ENCODE measurements around the gene NFYA.

Gene NFYA

DNA sequence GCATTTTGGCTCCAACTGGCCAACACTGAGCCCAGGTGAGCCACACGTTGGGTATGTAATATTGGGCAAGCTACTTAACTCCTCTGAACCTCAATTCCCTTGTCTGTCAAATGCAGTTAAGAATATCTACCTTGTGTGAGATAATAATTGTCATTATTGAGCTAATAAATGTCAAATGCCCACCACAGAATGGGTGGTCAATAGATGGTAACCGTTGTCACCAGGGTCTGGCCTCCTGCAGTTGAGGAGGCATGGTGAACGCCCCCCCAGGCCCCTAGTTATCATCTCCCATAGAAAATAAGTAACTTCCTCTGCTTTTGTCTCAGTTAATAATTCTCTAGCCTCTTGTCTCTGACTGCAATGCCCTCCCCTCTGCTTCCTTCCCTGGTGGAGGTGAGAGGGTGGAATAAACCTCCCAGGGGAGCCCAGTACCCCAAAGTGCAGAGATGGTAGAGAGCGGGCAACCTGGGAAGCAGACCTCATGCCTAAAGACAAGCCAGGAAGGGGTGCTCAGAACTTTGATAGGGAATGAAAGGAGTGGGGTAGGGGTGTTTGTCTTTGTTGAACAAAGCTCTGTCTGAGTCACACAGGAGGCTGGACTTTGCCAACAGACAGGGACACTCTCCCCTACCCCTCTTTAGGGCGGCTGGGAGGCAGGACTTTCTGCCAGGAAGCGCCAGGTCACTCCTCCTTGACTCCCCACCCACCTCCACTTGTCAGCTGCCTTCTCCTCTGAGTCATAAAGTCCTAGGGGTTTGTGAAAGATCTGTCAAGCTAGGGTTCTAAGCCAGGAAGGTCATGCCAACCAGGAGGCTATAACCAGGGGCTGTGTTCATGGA is 32.5 kb upstream of the NFYA start:
- Mint-ChIP-seq H3K4me3 (no peak overlapping the region), H3K27ac (peak overlapping the region; percentile 37), H3K36me3 (peaks cover 0 to 15% of the 10 kb centered on the region in 2 donors), H3K4me1 (peaks cover 4 to 8% of the 10 kb centered on the region in 2 donors), H3K27me3 (no peaks in the 10 kb centered on the region), H3K9me3 (no peaks in the 10 kb centered on the region)
- ATAC-seq (replicated peaks) (peak; percentile 46 to 62), DNase-seq (no peak)

- Mint-ChIP-seq H3K27me3 (no peaks in the 10 kb centered on the region), H3K4me3 (no peak overlapping the region), H3K4me1 (peaks cover 4 to 8% of the 10 kb centered on the region in 2 donors), H3K36me3 (peaks cover 0 to 15% of the 10 kb centered on the region in 2 donors), H3K9me3 (no peaks in the 10 kb centered on the region), H3K27ac (no peak overlapping the region)
- ATAC-seq (replicated peaks) = no peak
- no peak for DNase-seq
Observed at GRCh38 chr6:41040940-41041536, 31.7 kb upstream of the NFYA start.

DNA sequence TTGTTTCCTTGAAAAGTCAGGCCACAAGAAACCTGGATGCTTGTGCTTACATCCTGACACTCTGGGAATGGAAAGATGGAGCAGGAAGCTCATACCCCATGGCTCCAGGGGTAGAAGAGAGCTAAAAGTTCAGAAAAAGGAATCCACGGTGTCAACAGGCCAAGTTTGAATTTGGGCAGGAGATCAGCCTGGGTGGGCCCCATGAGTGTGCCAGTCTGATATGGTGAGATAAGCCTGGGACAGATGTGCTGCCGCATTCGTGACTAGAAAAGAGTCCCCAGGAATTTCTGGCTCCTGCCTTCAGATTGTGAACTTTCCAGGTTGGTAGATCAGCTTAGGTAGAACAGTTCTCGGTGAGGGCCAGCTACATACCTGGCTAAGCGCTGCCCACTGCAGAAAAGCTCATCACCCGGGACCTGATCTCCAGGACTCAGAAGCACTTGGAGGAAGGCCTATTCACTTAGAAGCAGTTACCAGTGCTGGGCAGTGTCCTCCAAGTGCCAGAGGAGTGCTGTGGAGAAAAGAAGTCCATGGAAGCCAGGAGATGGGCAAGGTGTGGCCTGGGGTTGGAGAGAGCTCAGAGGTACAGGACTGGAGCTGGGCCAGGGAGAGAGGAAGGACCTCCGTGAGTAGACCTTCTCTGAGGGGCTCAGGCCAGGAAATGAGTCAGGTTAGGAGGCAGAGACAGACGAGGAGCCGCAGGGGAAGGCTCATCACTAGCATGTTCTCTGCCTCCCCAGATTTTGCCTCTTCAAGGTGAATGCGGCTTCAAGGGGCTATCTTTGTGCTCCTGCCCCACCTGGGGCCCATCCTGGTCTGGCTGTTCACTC is 30.3 kb upstream of the NFYA start, which contains the start of gene TSPO2:
TSS of gene TSPO2 (plus strand) at position 242 of the 830 bp plus-strand sequence. CDS start at position 761, 519 bp downstream.
- H3K36me3 Mint-ChIP-seq = peaks cover 4 to 17% of the 10 kb centered on the region in 2 donors
- no peak within 1 kb of the TSS for H3K4me3 Mint-ChIP-seq
- H3K9me3 Mint-ChIP-seq = no peaks in the 10 kb centered on the region
- peaks cover 4 to 8% of the 10 kb centered on the region in 2 donors for H3K4me1 Mint-ChIP-seq
- no peak for ATAC-seq (replicated peaks)
- H3K27ac Mint-ChIP-seq = no peak within 1 kb of the TSS
- H3K27me3 Mint-ChIP-seq = no peaks in the 10 kb centered on the region
- no peak for DNase-seq

- no peak overlapping the region for H3K27ac Mint-ChIP-seq
- no peak overlapping the region for H3K4me3 Mint-ChIP-seq
- no peak for ATAC-seq (replicated peaks)
- no peak for DNase-seq
- H3K4me1 Mint-ChIP-seq = peaks cover 4 to 8% of the 10 kb centered on the region in 2 donors
- peaks cover 6 to 23% of the 10 kb centered on the region in 2 donors for H3K36me3 Mint-ChIP-seq
- no peaks in the 10 kb centered on the region for H3K9me3 Mint-ChIP-seq
- H3K27me3 Mint-ChIP-seq = no peaks in the 10 kb centered on the region
Observed at GRCh38 chr6:41043151-41043550, 29.6 kb upstream of the NFYA start.

- no peaks in the 10 kb centered on the region for H3K9me3 Mint-ChIP-seq
Observed at GRCh38 chr6:41045664-41046063, 27.1 kb upstream of the NFYA start.

DNA sequence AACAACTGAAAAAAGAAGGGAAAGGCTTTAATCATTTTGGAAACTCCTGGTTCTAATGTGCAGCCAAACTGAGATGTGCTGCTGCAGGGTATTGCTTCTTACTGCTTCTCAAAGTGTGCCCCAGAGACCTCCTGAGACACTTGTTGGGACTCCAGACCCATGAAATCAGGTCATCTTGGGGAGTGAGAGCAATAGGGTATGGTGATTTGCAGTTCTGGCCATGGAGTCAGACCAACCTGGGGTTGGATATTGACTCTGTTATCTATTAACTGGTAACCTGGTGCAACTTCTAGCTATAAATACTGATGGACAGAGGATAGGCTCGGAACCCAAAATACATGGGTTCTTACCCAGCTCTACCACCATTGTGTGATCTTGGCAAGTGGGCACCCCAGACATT is 26.7 kb upstream of the NFYA start:
- H3K4me1 Mint-ChIP-seq = no peaks in the 10 kb centered on the region
- H3K9me3 Mint-ChIP-seq = no peaks in the 10 kb centered on the region
- no peaks in the 10 kb centered on the region for H3K27me3 Mint-ChIP-seq
- ATAC-seq (replicated peaks) = no peak
- H3K36me3 Mint-ChIP-seq = peaks cover 19 to 37% of the 10 kb centered on the region in 2 donors
- H3K27ac Mint-ChIP-seq = no peak overlapping the region
- DNase-seq = no peak
- no peak overlapping the region for H3K4me3 Mint-ChIP-seq

More at GRCh38 chr6:41045664-41046063, 27.1 kb upstream of the NFYA start:
- Mint-ChIP-seq H3K4me3 (no peak overlapping the region), H3K4me1 (peaks cover 0 to 2% of the 10 kb centered on the region in 2 donors), H3K27ac (no peak overlapping the region), H3K27me3 (no peaks in the 10 kb centered on the region), H3K36me3 (peaks cover 19 to 37% of the 10 kb centered on the region in 2 donors)
- ATAC-seq (replicated peaks) (no peak), DNase-seq (no peak)

GRCh38 chr6:41047306-41047705 is 25.5 kb upstream of the NFYA start:
- Mint-ChIP-seq H3K36me3 (peaks cover 27 to 42% of the 10 kb centered on the region in 2 donors), H3K27ac (no peak overlapping the region), H3K4me1 (peaks cover 10 to 12% of the 10 kb centered on the region in 2 donors), H3K9me3 (peaks cover 0 to 3% of the 10 kb centered on the region in 2 donors), H3K4me3 (no peak overlapping the region), H3K27me3 (no peaks in the 10 kb centered on the region)
- no peak for DNase-seq
- ATAC-seq (replicated peaks) = no peak

DNA sequence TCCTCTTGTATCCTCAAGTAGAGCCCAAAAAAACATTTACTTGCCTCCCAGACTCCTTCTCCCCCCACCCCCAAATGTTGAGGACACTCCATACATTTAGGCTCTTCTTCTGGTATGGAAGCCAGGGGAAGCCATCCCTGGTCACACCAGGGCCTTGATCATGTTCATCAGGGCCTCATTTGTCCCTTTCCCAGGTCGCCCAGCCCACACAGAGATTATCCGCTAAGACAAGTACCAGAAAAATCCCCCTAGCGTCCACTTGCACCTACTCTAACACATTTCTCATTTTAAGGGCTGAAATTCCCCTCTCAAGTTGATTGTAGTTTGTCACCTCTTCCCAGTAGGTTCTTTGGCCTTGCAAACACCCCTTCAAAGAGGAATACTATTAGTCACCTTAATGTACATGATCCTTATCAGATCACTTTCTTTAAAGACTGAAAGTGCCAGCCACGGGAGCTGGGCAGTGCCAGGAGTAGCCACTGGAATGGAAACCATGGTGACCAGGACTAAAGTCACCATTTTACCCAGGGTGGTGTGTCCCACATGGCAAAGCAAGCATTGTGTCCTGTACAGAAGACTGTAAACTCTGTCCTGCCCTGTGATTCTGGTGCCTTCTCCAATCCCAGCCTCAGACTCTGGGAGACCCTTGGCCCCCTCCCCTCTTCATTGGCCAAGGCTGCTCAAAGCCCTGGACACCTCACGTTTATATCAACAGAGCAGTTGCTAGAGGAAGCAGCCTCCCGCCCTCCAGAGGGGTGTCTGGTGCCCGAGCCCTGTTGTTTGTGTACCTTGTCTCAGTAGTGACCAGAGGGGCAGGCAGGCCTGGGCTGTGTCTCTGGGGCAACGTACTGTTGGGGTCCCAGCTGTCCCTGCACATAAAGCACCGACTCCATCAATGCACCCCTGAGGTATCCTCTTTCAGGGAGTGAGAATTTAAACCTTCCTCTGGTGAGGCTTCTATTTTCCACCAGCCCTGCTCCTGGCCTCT is 24.7 kb upstream of the NFYA start:
- DNase-seq (no peak), ATAC-seq (replicated peaks) (no peak)
- H3K4me1 Mint-ChIP-seq = peaks cover 15 to 18% of the 10 kb centered on the region in 2 donors
- no peak overlapping the region for H3K27ac Mint-ChIP-seq
- H3K4me3 Mint-ChIP-seq = no peak overlapping the region
- H3K27me3 Mint-ChIP-seq = no peaks in the 10 kb centered on the region
- H3K36me3 Mint-ChIP-seq = peaks cover 27 to 42% of the 10 kb centered on the region in 2 donors
- H3K9me3 Mint-ChIP-seq = peaks cover 0 to 3% of the 10 kb centered on the region in 2 donors

DNA sequence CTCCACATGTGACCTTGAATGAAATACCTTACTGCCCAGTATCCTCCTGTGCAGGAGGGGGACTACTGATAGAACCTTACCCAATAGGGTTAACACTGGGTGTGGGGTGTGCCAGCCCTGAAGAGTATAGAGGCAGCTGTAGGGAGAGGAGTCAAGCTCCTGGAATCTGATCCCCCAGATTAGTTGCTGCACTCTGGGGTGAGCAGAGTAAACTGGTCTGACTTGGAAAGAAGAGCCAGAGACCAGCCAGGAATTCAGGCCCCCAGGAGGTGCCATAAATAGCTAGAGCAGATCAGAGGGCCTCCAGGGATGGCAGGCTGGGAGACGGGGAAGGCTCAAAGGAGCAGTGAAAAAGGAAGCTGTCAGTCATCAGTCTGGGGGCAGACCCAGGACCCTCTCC is 23.3 kb upstream of the NFYA start:
- Mint-ChIP-seq H3K27me3 (no peaks in the 10 kb centered on the region), H3K27ac (no peak overlapping the region), H3K4me1 (peaks cover 17 to 18% of the 10 kb centered on the region in 2 donors), H3K4me3 (no peak overlapping the region), H3K9me3 (peaks cover 0 to 3% of the 10 kb centered on the region in 2 donors), H3K36me3 (peaks cover 27 to 39% of the 10 kb centered on the region in 2 donors)
- DNase-seq = no peak
- ATAC-seq (replicated peaks) = no peak

DNA sequence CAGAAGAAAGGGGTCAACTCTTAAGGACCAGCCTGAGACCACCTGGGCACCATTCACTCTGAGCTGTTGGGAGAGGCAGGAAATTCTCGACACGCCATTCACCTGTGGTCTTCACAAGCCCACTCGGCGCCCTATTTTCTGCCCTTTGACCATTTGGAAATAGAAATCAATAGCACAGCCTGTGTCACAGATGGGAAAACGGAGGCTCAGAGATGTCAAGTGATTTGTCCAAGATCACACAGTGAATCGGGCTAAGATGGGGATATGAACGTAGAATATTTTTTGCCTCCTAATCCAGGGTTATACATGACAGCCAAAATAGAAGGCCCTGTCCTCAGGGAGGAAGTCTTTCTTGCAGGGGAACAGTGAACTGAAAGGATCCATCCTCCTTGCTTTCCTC is 22.8 kb upstream of the NFYA start:
- ATAC-seq (replicated peaks) (no peak), DNase-seq (no peak)
- Mint-ChIP-seq H3K4me3 (no peak overlapping the region), H3K36me3 (peaks cover 27 to 41% of the 10 kb centered on the region in 2 donors), H3K4me1 (peaks cover 17 to 18% of the 10 kb centered on the region in 2 donors), H3K27ac (no peak overlapping the region), H3K27me3 (no peaks in the 10 kb centered on the region), H3K9me3 (peaks cover 0 to 3% of the 10 kb centered on the region in 2 donors)

GRCh38 chr6:41050536-41050935 is 22.2 kb upstream of the NFYA start:
- ATAC-seq (replicated peaks) (no peak), DNase-seq (no peak)
- no peak overlapping the region for H3K27ac Mint-ChIP-seq
- H3K4me1 Mint-ChIP-seq = peaks cover 18% of the 10 kb centered on the region in 2 donors
- H3K27me3 Mint-ChIP-seq = no peaks in the 10 kb centered on the region
- H3K4me3 Mint-ChIP-seq = no peak overlapping the region
- H3K9me3 Mint-ChIP-seq = peaks cover 0 to 3% of the 10 kb centered on the region in 2 donors
- peaks cover 27 to 44% of the 10 kb centered on the region in 2 donors for H3K36me3 Mint-ChIP-seq

DNA sequence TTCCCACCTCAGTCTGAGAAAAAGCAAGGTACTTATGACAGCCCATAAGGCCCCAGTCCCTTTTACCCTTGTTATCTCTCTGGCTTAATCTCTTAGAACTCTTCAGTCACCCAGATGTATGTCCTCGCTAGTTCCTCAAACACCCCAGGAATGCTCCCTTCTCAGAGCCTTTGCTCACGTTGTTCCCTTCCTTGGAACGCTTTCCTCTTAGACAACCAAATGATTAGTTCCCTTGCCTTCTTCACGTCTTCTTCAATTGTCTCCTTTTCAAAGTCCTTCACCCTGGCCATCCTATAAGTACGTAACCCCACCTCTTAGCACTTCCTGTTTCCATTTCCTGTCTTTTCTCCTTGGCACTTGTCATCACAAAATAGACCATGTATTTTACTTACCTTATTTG is 20.9 kb upstream of the NFYA start:
- Mint-ChIP-seq H3K36me3 (peaks cover 28 to 48% of the 10 kb centered on the region in 2 donors), H3K27ac (peak overlapping the region; percentile 37), H3K4me3 (peak overlapping the region in 1 of 2 donors; percentile 7), H3K27me3 (no peaks in the 10 kb centered on the region), H3K4me1 (peaks cover 18% of the 10 kb centered on the region in 2 donors), H3K9me3 (peaks cover 0 to 3% of the 10 kb centered on the region in 2 donors)
- DNase-seq (no peak), ATAC-seq (replicated peaks) (peak; percentile 85 to 87)

DNA sequence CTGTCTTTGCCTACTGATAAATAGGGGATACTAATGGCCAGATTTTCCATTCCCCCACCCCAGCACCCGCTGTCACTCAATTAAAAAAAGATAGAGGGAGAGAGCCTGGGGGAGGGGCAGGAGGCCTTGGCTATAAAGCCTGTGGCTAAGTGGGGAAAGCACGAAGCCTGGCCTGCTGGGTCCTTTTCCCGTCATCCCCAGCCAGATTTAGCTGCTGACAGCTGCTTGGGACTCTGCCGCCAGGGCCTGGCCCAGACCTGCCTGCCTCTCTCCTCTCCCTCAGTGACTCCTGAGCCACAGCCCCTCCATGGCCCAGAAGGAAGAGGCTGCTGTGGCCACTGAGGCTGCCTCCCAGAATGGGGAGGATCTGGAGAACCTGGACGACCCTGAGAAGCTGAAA is 19.7 kb upstream of the NFYA start, which contains the start of gene APOBEC2:
TSS of gene APOBEC2 (plus strand) at position 162 of the 400 bp plus-strand sequence. CDS start at position 308, 146 bp downstream.
- H3K4me1 Mint-ChIP-seq = peaks cover 18 to 23% of the 10 kb centered on the region in 2 donors
- H3K27me3 Mint-ChIP-seq = no peaks in the 10 kb centered on the region
- H3K27ac Mint-ChIP-seq = peak within 1 kb of the TSS; percentile 88
- peaks cover 27 to 47% of the 10 kb centered on the region in 2 donors for H3K36me3 Mint-ChIP-seq
- peak within 1 kb of the TSS in 1 of 2 donors; percentile 7 for H3K4me3 Mint-ChIP-seq
- ATAC-seq (replicated peaks) (no peak), DNase-seq (no peak)
- H3K9me3 Mint-ChIP-seq = peaks cover 0 to 3% of the 10 kb centered on the region in 2 donors
